Measurements from ENCODE around the gene MAPKBP1.

Gene MAPKBP1

GRCh38 chr15:41810651-41811431, 36.6 kb downstream of the MAPKBP1 start:
- no peak for FAIRE-seq

GRCh38 chr15:41811432-41812195, 37.3 kb downstream of the MAPKBP1 start:
- no peak for FAIRE-seq

GRCh38 chr15:41812820-41813375, 38.6 kb downstream of the MAPKBP1 start:
- no peak for FAIRE-seq

DNA sequence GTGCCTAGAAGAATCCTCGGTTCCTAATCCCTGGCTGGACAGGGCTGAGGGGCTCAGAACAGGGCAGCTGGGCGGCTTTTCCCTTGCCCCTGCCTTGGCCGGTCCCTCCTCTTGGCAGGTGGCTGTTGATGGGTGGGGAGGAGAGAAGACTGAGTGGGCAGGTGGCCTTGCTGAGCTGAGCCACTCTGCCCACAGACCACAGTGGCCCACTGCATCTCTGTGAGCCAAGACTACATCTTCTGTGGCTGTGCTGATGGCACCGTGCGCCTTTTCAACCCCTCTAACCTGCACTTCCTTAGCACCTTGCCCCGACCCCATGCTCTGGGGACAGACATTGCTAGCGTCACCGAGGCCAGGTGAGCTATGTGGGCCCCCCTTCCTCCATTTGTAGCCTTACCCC, 39.1 kb downstream of the MAPKBP1 start:
- FAIRE-seq = no peak

DNA sequence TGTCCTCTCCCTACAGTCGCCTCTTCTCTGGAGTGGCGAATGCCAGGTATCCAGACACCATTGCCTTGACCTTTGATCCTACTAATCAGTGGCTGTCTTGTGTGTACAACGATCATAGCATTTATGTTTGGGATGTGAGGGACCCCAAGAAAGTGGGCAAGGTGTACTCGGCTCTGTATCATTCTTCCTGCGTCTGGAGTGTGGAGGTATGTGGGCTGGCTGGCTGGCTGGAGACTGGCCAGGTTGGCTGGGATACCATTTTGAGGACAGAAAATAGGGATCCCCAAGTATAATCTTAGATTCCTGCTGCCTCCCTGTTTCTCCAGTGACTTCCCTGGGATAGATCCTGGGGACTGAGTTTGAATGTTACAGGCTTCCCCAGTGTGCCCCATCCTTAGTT, 40.2 kb downstream of the MAPKBP1 start:
- no peak for FAIRE-seq

- FAIRE-seq = no peak
These were observed 42.5 kb downstream of the MAPKBP1 start for GRCh38 chr15:41816788-41817187.

- FAIRE-seq = no peak
These were observed 43.0 kb downstream of the MAPKBP1 start for GRCh38 chr15:41817327-41817726.

DNA sequence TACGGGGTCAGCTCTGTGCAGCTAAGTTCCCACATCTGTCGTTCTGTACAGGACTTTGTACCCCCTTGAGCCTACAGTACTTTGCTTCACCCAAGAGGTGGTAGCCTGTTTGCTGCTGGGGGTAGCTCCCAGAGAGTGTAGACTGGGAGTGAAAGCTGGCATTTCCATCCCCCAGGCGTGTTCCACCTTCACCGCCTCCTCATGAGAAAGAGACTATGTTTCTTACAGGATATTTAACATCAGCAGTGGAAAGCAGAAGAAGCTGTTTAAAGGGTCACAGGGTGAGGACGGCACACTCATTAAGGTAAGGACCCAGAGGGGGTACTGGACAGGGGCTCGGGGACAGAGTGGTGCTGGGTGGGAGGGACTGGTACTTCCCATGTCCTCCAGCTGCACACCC, 43.5 kb downstream of the MAPKBP1 start:
- no peak for FAIRE-seq

- FAIRE-seq = no peak
These were observed 45.3 kb downstream of the MAPKBP1 start for GRCh38 chr15:41819455-41820050.

- no peak for FAIRE-seq
These were observed 46.6 kb downstream of the MAPKBP1 start for GRCh38 chr15:41820791-41821423.

- FAIRE-seq = no peak
These were observed 47.5 kb downstream of the MAPKBP1 start for GRCh38 chr15:41821831-41822230.

DNA sequence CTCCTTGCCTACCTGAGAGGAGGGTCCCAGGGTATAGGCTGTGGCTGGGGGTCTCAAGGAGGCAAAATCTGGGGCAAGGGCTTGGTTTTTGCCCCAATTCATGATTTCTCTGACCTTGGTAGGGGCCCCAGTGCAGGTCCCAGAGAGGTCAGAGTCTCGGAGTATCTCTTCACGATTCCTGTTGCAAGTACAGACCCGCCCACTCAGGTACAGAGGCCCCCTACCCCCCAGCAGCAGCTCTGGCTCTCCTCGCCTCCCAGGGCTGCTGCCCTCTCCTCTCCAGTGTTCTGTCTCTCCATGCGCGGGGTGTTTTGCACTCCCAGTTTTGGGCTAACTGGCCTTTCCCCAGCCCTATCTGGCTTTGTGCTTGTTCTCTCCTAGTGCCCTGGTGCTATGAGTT, 48.2 kb downstream of the MAPKBP1 start:
- no peak for FAIRE-seq

DNA sequence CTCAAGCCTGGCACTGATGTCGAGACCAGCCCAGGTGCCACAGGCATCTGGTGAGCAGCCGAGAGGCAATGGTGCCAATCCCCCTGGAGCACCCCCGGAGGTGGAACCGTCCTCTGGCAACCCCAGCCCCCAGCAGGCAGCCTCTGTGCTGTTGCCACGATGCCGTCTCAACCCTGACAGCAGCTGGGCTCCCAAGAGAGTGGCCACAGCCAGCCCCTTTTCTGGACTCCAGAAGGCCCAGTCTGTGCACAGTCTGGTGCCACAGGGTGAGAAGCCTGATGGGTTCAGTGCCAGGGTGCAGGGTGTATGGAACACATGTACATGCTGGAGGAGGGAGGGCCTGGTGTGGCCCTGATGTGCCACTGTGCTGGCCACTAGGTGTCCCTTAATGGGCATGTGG, 48.7 kb downstream of the MAPKBP1 start:
- no peak for FAIRE-seq

GRCh38 chr15:41823502-41823901, 49.2 kb downstream of the MAPKBP1 start:
- FAIRE-seq = no peak

DNA sequence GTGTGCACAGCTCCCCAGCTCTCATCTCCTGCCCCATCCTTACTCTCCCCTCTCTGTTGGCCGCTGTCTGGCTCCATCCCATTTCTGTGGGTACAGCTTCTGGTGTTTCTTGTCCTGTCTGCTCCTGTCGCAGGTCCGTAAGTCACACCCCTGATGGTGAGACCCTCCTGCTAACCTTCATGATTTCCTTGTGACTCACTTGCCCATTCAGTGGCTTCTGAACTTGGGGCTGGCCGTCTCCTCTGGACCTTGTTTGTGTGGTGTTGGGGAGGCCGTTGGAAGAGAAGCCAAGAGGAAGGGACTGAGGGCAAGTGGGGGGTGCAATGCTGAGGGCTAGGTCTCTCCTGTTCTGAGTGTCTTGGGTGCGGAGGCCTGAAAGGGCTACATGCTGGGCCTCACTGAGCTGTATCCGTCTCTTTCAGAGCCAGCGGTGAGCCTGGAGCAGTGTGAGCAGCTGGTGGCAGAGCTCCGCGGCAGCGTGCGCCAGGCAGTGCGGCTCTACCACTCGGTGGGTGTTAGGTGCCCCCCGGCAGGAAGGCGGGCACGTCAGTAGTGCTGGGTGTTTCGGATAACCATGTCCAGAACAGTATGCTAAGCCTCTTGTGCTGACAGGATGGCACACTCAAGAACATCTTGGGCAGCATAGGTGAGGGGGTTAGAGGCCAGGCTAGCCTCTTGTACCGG, 49.9 kb downstream of the MAPKBP1 start:
- no peak for FAIRE-seq

GRCh38 chr15:41825145-41825544, 50.9 kb downstream of the MAPKBP1 start:
- FAIRE-seq = no peak

GRCh38 chr15:41825572-41826535, 51.6 kb downstream of the MAPKBP1 start:
- FAIRE-seq = no peak

DNA sequence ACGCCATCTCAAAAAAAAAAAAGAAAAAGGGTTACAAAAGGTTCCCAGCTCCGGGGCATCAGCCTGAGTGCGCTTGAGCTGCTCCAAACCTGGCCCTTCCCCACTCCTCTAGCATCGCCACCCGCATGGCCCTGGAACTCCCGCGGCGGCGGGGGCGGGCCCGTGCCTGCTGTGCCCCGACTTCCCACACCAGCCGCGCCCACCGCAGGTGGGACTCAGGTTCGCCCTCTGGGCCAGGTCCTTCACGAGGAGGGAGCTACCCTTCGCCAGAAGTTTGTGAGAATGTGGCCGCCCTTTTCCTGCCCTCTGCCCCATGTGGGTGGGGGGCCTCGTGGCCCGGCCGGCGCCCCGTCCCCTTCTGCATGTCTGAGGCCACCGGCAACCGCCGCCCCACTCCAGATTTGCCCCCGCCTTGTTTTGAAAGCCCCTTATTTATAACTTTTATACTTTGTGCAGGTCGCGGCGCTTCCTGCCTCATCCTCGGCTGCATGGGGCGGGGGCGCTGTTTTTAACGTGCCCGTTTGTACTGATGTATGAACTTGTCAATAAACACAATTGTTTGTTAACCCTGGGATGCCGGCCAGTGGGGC, 53.1 kb downstream of the MAPKBP1 start:
- FAIRE-seq = no peak

DNA sequence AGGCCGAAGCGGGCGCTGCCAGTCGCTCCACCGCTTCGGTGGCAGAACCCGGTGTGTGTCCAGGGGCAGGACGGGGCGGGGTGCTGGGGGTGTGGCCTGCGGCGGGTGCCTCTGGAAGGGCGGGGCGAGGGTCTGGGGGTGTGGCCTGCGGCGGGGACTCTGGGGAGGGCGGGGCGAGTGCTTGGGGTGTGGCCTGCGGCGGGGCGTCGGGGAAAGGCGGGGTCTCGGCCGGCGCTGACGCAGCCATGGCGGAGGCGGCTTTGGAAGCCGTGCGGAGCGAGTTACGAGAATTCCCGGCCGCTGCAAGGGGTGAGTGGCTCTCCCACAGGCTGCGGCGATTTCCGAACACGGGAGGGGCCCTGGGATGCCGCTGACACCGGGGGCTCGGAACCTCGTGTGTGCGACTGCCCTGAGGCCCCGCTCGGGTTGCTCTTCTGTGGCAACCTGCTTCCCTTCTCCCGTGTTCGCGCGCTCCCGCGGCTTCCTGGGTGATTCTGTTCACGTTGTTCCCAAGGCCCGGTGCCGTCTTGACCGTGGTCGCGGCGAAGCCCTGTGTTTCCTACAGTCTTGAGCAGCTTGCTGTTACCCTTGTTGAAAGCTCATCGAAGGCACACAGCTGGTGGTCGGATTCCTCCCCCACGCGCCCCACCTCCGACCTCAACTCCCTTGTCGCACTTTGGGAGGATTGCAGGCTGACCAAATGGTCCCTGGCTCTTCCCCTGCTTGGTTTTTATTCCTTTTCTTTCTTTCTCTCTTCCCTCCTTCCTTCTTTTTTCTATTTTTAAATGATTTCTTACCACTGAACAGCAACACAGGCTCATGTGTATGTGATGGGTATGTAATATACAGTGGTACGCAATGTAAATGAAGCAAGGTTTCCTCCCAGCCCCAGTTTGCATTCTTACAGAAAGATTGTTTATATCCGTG, 53.9 kb downstream of the MAPKBP1 start, which contains the start of gene JMJD7:
JMJD7 (plus strand) TSS at position 213 of the 927 bp plus-strand sequence; CDS start at position 246, 33 bp downstream.
- FAIRE-seq = no peak

DNA sequence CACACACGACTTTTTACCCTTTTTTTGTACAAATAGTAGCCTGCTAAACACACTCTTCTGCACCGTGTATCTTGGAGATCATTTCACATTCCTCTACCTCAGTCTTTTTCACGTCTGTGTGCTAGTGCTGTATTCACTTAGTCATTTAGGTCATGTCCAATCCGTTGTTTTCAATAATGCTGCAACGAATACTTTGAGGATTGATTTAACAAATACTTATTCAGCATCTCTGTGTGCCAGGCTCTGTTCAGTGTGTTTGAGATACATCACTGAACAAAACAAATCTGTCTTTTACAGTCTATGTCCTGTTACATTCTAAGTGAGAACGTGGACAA, 54.5 kb downstream of the MAPKBP1 start:
- no peak for FAIRE-seq

Data from islet of Langerhans (tissue), 1 donor.